Skeletal muscle cell (primary cell): ENCODE measurements around the gene MGAT3.

Experiments used
- DNase-seq: peaks from one replicate; pipeline ENCODE4 v3.0.0-alpha.2; 2010; ENCODE audit warnings: low read depth
- H3K4me3 ChIP-seq: 2 replicates; pipeline ENCODE4 v1.5.1; 2011; ENCODE audit warnings: low read depth, mild to moderate bottlenecking, control low read depth, low read length, moderate library complexity

MGAT3 gene

DNA sequence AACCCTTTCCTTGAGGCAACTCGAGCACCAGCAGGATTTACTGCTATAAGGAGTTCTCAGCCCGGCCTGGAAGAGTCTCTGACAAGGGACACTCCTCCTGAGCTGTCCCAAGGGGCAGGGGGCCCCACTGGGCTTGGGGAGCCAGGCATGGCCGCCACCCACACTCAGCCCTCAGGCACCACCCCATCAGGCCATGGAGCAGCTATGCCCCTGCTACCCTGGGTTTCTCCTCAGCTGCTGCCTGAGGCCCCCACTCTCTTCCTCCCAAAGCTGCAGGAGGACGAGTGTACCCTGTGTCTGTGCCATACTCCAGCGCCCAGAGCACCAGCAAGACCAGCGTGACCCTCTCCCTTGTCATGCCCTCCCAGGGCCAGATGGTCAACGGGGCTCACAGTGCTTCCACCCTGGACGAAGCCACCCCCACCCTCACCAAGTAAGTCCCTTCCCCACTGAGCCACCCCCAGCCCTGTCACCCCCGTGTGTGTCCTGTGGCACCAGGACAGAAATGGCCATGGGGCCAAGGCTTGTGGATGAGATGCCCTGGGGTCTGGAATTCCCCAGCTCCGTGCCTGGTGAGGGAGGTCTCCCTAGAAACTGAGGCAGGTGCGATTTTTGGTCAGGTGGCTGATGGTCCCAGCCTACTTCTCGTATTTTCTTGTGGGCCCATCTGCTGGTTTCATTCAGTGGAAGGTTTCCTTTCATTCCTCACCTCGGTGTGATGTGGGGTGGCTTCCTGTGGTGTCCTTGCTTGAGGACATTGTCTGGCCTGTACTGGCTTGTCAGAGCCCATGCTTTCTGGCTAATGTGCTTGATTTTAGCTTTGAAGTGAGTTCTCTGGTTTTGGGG lies 28.8 kb upstream of the MGAT3 start:
- no peak overlapping the region for H3K4me3 ChIP-seq
- no peak for DNase-seq

DNA sequence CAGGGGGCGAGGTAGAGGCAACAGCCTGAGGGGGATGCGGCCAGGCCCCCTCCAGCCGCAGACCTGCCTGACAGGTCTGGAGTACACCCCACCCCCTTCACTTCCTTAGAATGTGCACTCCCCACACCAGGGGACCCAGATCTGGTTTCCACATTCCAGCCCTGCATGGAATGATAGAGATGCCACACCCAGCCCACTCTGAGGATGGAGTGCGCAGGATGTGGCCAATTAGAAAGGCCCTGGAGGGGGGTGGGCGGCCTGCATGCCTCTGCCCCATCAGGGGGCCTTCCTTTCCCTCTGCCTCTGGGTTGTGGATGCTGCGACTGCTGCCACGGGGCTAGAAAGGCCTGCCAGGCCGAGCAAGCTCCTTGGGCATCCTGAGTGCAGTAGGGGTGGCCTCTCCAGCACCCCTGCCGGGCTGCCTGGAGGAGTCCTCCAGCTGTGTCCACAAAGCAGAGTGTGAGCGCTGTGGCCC lies 28.2 kb upstream of the MGAT3 start:
- H3K4me3 ChIP-seq, result no peak overlapping the region
- DNase-seq, result no peak

GRCh38 chr22:39429186-39429585 lies 27.6 kb upstream of the MGAT3 start:
- no peak overlapping the region for H3K4me3 ChIP-seq
- no peak for DNase-seq

GRCh38 chr22:39429916-39430575 lies 26.8 kb upstream of the MGAT3 start:
- no peak for DNase-seq
- H3K4me3 ChIP-seq, result no peak overlapping the region

GRCh38 chr22:39430576-39431150 lies 26.1 kb upstream of the MGAT3 start:
- H3K4me3 ChIP-seq, result no peak overlapping the region
- DNase-seq, result no peak

GRCh38 chr22:39431216-39431801 lies 25.5 kb upstream of the MGAT3 start:
- no peak overlapping the region for H3K4me3 ChIP-seq
- no peak for DNase-seq

DNA sequence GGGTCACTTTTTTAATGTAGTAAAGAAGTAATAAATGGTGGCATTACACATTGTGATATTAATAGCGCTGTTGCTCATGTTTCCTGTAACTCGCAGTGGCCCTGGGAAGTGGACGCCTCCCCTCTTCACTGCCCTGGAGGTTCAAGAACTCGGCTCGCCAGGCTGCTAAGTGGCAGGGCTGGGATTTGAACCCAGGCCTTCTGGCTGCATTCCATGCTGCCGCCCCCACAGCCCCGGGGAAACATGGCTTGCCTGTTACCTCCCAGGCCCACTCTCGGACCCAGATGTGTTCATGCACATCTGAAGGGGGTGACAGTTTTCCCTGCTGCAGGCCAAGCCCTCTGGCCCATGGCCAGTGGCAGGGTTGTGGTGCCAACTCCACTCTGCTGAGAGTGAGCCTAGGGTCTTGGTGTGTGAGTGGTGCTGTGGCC lies 25.0 kb upstream of the MGAT3 start:
- no peak for DNase-seq
- no peak overlapping the region for H3K4me3 ChIP-seq

- no peak for DNase-seq
- no peak overlapping the region for H3K4me3 ChIP-seq
Observed at GRCh38 chr22:39432361-39432811, 24.4 kb upstream of the MGAT3 start.

DNA sequence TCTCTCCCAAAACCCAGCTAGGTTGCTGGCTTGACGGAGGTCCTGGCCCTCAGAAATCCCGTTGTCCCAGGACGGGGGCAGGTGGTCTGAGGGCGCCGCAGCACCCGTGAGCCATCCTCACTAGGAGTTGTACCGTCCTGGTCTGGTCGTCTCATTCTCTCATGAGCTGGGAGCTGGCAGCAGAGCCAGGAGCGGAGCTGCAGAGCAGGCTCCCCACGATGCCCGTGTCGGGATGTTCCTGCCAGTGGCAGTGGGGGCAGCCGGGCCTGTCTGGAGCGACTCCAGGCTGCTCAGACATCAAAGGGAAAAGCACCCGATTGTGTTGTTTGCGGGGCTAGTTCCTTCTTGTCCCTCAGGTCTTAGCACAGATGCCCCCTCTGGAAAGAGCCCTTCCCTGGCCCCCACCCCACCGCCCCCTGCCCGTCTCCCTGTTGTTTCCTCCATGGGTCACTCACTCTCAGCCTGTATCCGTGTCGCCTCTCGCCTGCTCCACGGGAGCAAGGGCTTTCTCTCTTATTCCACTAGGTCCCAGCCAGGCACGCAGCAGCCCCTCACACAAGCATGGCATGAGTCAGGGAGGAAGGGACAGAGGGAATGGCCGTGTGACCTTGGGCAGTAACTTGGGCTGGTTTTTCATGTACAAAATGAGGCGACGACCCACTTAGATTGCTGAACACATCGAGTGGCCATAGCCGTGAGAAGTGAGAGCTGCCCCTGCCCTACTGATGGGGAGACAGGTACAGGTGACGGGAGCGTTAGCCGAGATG lies 23.2 kb upstream of the MGAT3 start:
- no peak overlapping the region for H3K4me3 ChIP-seq
- no peak for DNase-seq

- H3K4me3 ChIP-seq, result no peak overlapping the region
- no peak for DNase-seq
Observed at GRCh38 chr22:39434243-39434653, 22.6 kb upstream of the MGAT3 start.

DNA sequence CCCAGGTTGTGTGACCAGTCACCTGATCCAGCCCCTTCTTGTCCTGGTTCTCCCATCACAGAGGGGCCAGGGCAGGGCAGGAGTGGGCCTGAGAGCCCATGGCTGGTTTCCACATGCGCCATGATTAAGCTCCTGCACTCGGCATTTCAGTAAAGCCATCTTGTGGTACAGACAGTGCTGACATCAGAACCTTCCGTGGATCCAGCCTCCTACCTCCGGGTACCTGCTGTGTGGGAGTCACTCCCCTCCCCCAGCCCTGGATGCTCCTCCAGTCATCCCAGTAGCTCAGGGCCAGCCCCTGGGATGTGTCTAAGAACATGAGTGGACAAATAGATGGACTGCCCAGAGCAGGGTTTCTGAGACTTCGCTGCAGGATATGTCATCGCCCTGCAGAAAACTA lies 22.1 kb upstream of the MGAT3 start:
- no peak overlapping the region for H3K4me3 ChIP-seq
- DNase-seq, result no peak

DNA sequence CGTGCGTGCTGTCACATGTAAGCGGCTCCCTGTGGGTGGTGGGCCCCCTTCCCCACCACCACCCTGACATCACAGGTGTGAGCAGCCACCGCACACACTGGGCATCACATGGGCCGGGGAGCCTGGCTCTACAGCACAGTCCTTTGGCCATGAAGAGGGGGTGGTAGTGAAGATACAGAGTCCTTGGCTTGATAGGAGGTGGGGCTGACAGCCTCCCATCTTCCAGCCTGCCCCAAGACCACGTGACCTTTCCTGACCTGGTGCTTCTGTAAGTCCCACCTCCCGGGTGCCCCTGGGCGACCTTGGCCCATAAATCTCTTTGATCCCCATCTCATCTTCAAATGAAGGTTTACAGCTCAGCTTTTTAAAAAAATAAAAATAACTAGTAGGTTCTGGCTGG lies 21.2 kb upstream of the MGAT3 start:
- H3K4me3 ChIP-seq, result no peak overlapping the region
- no peak for DNase-seq

DNA sequence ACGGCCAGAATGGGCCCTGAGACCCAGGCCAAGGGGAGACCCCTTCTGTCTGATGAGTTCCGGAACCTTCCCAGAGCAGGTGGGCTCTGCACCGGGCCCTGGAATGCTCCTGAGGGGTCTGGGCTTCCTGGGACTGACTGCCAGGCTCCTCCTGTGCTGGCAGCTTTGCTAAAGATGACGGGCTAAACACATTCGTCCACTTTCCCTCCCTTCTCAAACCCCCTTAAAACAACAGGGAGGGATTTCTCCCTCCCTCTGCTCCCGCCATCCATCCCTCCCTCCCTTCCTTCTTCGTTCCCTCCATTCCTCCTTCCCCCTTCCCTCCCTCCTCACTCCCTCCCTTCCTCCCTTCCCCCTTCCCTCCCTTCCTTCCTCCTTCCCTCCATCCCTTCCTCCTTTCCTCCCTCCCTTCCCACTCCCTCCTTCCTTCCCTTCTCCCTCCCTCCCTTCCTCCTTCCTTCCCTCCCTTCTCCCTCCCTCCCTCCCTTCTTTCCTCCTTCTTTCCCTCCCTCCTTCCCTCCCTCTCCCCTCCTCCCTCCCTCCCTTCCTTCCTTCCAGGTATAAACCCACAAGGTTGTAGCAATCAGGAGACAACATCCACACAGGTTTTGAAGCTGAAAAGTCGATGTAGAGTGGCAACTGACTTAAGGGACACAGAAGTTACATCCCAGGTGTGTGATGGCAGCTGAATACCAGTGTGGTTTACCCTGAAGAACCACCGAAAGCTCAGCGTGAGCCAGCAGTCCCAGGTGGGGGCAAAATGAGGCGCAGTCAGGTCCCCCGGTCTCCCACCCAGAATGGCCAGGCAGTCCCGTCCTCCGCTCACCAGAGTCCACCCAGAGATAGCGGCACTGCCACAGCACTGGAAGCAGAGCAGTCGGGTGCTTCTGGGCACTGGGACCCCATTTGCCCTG lies 18.8 kb upstream of the MGAT3 start:
- no peak for DNase-seq
- H3K4me3 ChIP-seq, result no peak overlapping the region

- no peak for DNase-seq
- H3K4me3 ChIP-seq, result no peak overlapping the region
Observed at GRCh38 chr22:39439170-39439569, 17.6 kb upstream of the MGAT3 start.

- H3K4me3 ChIP-seq, result no peak overlapping the region
Observed at GRCh38 chr22:39443398-39443797, 13.4 kb upstream of the MGAT3 start.

DNA sequence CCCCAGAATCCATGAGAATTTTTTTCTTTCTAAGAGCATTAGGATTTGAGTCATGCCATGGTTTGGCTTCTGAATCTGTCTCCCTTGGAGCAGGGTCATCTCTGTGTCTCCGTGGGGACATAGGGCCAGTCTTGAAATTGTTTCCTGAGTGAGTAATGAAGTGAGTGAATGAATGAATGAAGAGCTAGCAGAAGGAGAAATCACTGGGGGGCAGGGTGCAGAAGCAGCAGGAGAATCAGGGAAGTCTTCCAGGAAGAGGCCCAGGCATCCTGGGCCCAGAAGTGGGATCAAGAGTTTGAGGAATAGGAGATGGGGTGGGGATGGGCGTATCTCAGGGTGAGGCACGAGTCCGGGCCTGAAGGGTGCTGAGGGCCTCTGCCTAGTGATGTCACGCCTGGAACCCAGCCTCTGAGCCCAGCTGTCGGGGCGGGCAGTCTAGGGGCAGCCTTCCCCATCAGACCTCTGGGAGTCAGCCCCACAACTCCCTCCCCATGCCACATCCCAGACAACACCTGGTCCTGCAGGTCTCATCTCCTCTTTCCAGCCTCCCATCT lies 12.5 kb upstream of the MGAT3 start:
- no peak for DNase-seq
- H3K4me3 ChIP-seq, result no peak overlapping the region

More at GRCh38 chr22:39443398-39443797, 13.4 kb upstream of the MGAT3 start:
- DNase-seq, result no peak

DNA sequence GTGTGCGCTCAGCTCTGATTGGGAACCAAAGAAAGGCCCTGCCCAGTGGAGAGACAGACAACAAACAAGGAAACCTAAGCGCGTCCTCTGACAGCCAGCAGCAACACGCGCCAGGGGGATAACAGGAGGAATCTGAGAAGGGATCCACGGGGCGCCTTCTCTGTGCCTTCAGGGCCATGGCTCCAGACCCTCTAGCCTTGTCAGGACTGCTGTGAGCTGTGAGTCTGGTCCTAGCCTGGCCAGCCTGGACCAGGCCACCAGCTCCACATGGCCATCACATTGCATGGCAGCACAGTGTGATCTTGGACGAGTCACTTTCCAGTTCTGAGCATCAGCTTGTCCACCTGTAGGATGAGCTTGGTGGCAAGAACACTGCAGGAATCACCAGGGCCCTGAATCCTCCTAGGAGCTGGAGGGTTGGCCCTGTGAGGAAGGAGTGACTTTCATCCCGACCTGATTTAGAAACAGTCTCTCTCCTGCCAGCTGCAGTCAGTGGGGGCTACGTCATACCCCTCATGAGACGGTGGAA lies 11.8 kb upstream of the MGAT3 start:
- no peak overlapping the region for H3K4me3 ChIP-seq
- DNase-seq, result no peak

GRCh38 chr22:39445678-39446077 lies 11.1 kb upstream of the MGAT3 start:
- no peak overlapping the region for H3K4me3 ChIP-seq

More at GRCh38 chr22:39445678-39446077, 11.1 kb upstream of the MGAT3 start:
- DNase-seq, result no peak
